Stimulated activated naive B cell treated with anti-CD40 and anti-IgM and Interleukin-4, amounts not matched to agents 10 μg/mL and 1 μg/mL and 100 μg/mL, for 72 hours (primary cell): ENCODE results near the gene ADGRF1.
"Not testable (repeated sequence)": the region's sequence is repeated elsewhere in the genome, so short reads cannot be mapped to it uniquely, and the experiment has no call there.

Source experiments
- ATAC-seq, 2 donors: fragments of 150-1000 bp; cut with Tn5 transposase; replicated peaks; 2 replicates each; pipeline ENCODE4 v1.10.0; 2021; ENCODE audit warnings: moderate library complexity in 1 of 2
- DNase-seq: peaks from one replicate; pipeline ENCODE4 v3.0.0; 2021
- H3K27ac Mint-ChIP-seq: one replicate; pipeline ENCODE4 v1.8.0; 2022; ENCODE audit warnings: mild to moderate bottlenecking, mixed read lengths
- H3K27me3 Mint-ChIP-seq, 2 donors: one replicate each; pipeline ENCODE4 v1.8.0; 2022; ENCODE audit warnings: mixed read lengths in 2 of 2
- H3K36me3 Mint-ChIP-seq, 2 donors: one replicate each; pipeline ENCODE4 v1.8.0; 2022; ENCODE audit warnings: mixed read lengths in 2 of 2, mild to moderate bottlenecking in 1 of 2
- H3K4me1 Mint-ChIP-seq, 2 donors: one replicate each; pipeline ENCODE4 v1.8.0; 2022; ENCODE audit warnings: mixed read lengths in 2 of 2, mild to moderate bottlenecking in 1 of 2
- H3K4me3 Mint-ChIP-seq, 2 donors: one replicate each; pipeline ENCODE4 v1.8.0; 2022; ENCODE audit warnings: mild to moderate bottlenecking in 2 of 2, mixed read lengths in 2 of 2, moderate library complexity in 1 of 2
- H3K9me3 Mint-ChIP-seq, 2 donors: one replicate each; pipeline ENCODE4 v1.8.0; 2022; ENCODE audit warnings: mixed read lengths in 2 of 2, mild to moderate bottlenecking in 1 of 2

ADGRF1 gene

GRCh38 chr6:47042275-47042791, at the start of gene ADGRF1:
TSS of gene ADGRF1 (minus strand) at chr6:47042332. CDS start at chr6:47029061, 13,271 bp downstream.
- no peaks in the 10 kb centered on the region for H3K9me3 Mint-ChIP-seq
- peaks cover under 1 to 2% of the 10 kb centered on the region in 2 donors for H3K27me3 Mint-ChIP-seq
- peaks cover 0 to 4% of the 10 kb centered on the region in 2 donors for H3K4me1 Mint-ChIP-seq
- ATAC-seq (no peak), DNase-seq (no peak)
- H3K36me3 Mint-ChIP-seq: no peaks in the 10 kb centered on the region
- no peak within 1 kb of the TSS for H3K27ac Mint-ChIP-seq
- H3K4me3 Mint-ChIP-seq: no peak within 1 kb of the TSS

- Mint-ChIP-seq H3K27me3 (peaks cover 0 to 3% of the 10 kb centered on the region in 2 donors), H3K4me1 (peaks cover 5 to 15% of the 10 kb centered on the region in 2 donors), H3K27ac (no peak overlapping the region), H3K36me3 (no peaks in the 10 kb centered on the region), H3K4me3 (no peak overlapping the region), H3K9me3 (peaks cover 0 to 1% of the 10 kb centered on the region in 2 donors)
- DNase-seq (no peak), ATAC-seq (no peak)
These were observed 48.7 kb upstream of the ADGRF1 start for GRCh38 chr6:47090881-47091280.

- H3K27me3 Mint-ChIP-seq, H3K9me3 Mint-ChIP-seq, H3K27ac Mint-ChIP-seq, H3K36me3 Mint-ChIP-seq, ATAC-seq, DNase-seq, H3K4me3 Mint-ChIP-seq: not testable (repeated sequence)
- peaks cover 5 to 14% of the 10 kb centered on the region in 2 donors for H3K4me1 Mint-ChIP-seq
These were observed 47.3 kb upstream of the ADGRF1 start for GRCh38 chr6:47089473-47089872.

- no peaks in the 10 kb centered on the region for H3K36me3 Mint-ChIP-seq
- H3K27ac Mint-ChIP-seq: no peak overlapping the region
- peaks cover 0 to 1% of the 10 kb centered on the region in 2 donors for H3K9me3 Mint-ChIP-seq
- ATAC-seq (no peak), DNase-seq (no peak)
- peaks cover 0 to 4% of the 10 kb centered on the region in 2 donors for H3K4me1 Mint-ChIP-seq
- H3K4me3 Mint-ChIP-seq: no peak overlapping the region
- peaks cover 0 to 17% of the 10 kb centered on the region in 2 donors for H3K27me3 Mint-ChIP-seq
These were observed 44.1 kb upstream of the ADGRF1 start for GRCh38 chr6:47086051-47086770.

GRCh38 chr6:47084610-47085009, 42.5 kb upstream of the ADGRF1 start:
- H3K9me3 Mint-ChIP-seq: peaks cover 0 to 1% of the 10 kb centered on the region in 2 donors
- H3K4me1 Mint-ChIP-seq: no peaks in the 10 kb centered on the region
- ATAC-seq (no peak), DNase-seq (no peak)
- H3K36me3 Mint-ChIP-seq: no peaks in the 10 kb centered on the region
- H3K27me3 Mint-ChIP-seq: peaks cover 0 to 17% of the 10 kb centered on the region in 2 donors
- no peak overlapping the region for H3K27ac Mint-ChIP-seq
- H3K4me3 Mint-ChIP-seq: no peak overlapping the region

- no peak overlapping the region for H3K27ac Mint-ChIP-seq
- no peaks in the 10 kb centered on the region for H3K36me3 Mint-ChIP-seq
- DNase-seq (no peak), ATAC-seq (no peak)
- no peaks in the 10 kb centered on the region for H3K4me1 Mint-ChIP-seq
- H3K9me3 Mint-ChIP-seq: peaks cover 0 to under 1% of the 10 kb centered on the region in 2 donors
- no peak overlapping the region for H3K4me3 Mint-ChIP-seq
- peaks cover 0 to 17% of the 10 kb centered on the region in 2 donors for H3K27me3 Mint-ChIP-seq
These were observed 41.5 kb upstream of the ADGRF1 start for GRCh38 chr6:47083586-47084047.

- Mint-ChIP-seq H3K9me3 (no peaks in the 10 kb centered on the region), H3K27ac (no peak overlapping the region), H3K36me3 (no peaks in the 10 kb centered on the region), H3K4me1 (no peaks in the 10 kb centered on the region), H3K4me3 (no peak overlapping the region), H3K27me3 (peaks cover 6 to 16% of the 10 kb centered on the region in 2 donors)
- ATAC-seq (no peak), DNase-seq (no peak)
These were observed 38.0 kb upstream of the ADGRF1 start for GRCh38 chr6:47080083-47080596.

- Mint-ChIP-seq H3K9me3 (no peaks in the 10 kb centered on the region), H3K36me3 (no peaks in the 10 kb centered on the region), H3K4me1 (no peaks in the 10 kb centered on the region), H3K4me3 (no peak overlapping the region), H3K27ac (no peak overlapping the region), H3K27me3 (peaks cover 6 to 12% of the 10 kb centered on the region in 2 donors)
- ATAC-seq (no peak), DNase-seq (no peak)
These were observed 37.5 kb upstream of the ADGRF1 start for GRCh38 chr6:47079638-47080037.

- Mint-ChIP-seq H3K27ac (no peak overlapping the region), H3K4me1 (no peaks in the 10 kb centered on the region), H3K9me3 (no peaks in the 10 kb centered on the region), H3K4me3 (no peak overlapping the region), H3K27me3 (peaks cover 6 to 9% of the 10 kb centered on the region in 2 donors), H3K36me3 (no peaks in the 10 kb centered on the region)
- DNase-seq (no peak), ATAC-seq (no peak)
These were observed 36.9 kb upstream of the ADGRF1 start for GRCh38 chr6:47078991-47079390.

GRCh38 chr6:47076422-47077344, 34.6 kb upstream of the ADGRF1 start:
- peaks cover 4 to 6% of the 10 kb centered on the region in 2 donors for H3K27me3 Mint-ChIP-seq
- no peak overlapping the region for H3K27ac Mint-ChIP-seq
- no peaks in the 10 kb centered on the region for H3K36me3 Mint-ChIP-seq
- H3K9me3 Mint-ChIP-seq: no peaks in the 10 kb centered on the region
- ATAC-seq (no peak), DNase-seq (no peak)
- H3K4me3 Mint-ChIP-seq: no peak overlapping the region
- H3K4me1 Mint-ChIP-seq: no peaks in the 10 kb centered on the region

- Mint-ChIP-seq H3K27me3 (peaks cover 4 to 6% of the 10 kb centered on the region in 2 donors), H3K4me3 (no peak overlapping the region), H3K27ac (no peak overlapping the region), H3K9me3 (no peaks in the 10 kb centered on the region), H3K4me1 (no peaks in the 10 kb centered on the region), H3K36me3 (no peaks in the 10 kb centered on the region)
- DNase-seq: no peak
- no peak for ATAC-seq
These were observed 33.7 kb upstream of the ADGRF1 start for GRCh38 chr6:47075741-47076421.

GRCh38 chr6:47075168-47075567, 33.0 kb upstream of the ADGRF1 start:
- Mint-ChIP-seq H3K4me3 (no peak overlapping the region), H3K36me3 (no peaks in the 10 kb centered on the region), H3K4me1 (no peaks in the 10 kb centered on the region), H3K27ac (no peak overlapping the region), H3K27me3 (peaks cover 4 to 6% of the 10 kb centered on the region in 2 donors), H3K9me3 (no peaks in the 10 kb centered on the region)
- no peak for ATAC-seq
- no peak for DNase-seq

- H3K27me3 Mint-ChIP-seq: peaks cover 4 to 6% of the 10 kb centered on the region in 2 donors
- no peaks in the 10 kb centered on the region for H3K9me3 Mint-ChIP-seq
- H3K4me3 Mint-ChIP-seq: no peak overlapping the region
- H3K4me1 Mint-ChIP-seq: no peaks in the 10 kb centered on the region
- no peak for ATAC-seq
- H3K27ac Mint-ChIP-seq: no peak overlapping the region
- no peaks in the 10 kb centered on the region for H3K36me3 Mint-ChIP-seq
- DNase-seq: no peak
These were observed 31.3 kb upstream of the ADGRF1 start for GRCh38 chr6:47073125-47074110.
